ENCODE results near the gene ISLR2.

ISLR2 gene

GRCh38 chr15:74120426-74120825, 10.0 kb upstream of the ISLR2 start:
- POLR2A ChIA-PET: no interaction called here
- CTCF ChIA-PET: interaction anchor here (0.7 to 1.3 kb wide), 4 partner anchors 77 to 202 kb away, joined by 3 to 8 read pairs (median 4); no protein-coding TSS in a partner anchor
- no peak for DNase-seq (ENCODE audit: extremely low spot score)
- TF ChIP-seq ZNF384 (IDR thresholded peaks at IDR 0.05) (no peak), ELF4 (IDR thresholded peaks at IDR 0.05) (no peak), BHLHE40 (IDR thresholded peaks at IDR 0.05; ENCODE audit: borderline replicate concordance) (no peak), L3MBTL2 (conservative IDR thresholded peaks at IDR 0.05) (no peak), LEF1 (IDR thresholded peaks at IDR 0.05; ENCODE audit: borderline replicate concordance) (no peak), PKNOX1 (IDR thresholded peaks at IDR 0.05) (no peak), SP1 (IDR thresholded peaks at IDR 0.05) (no peak), FOXA1 (IDR thresholded peaks at IDR 0.05) (no peak), CTBP1 (IDR thresholded peaks at IDR 0.05; ENCODE audit: borderline replicate concordance) (no peak), ARNT (IDR thresholded peaks at IDR 0.05) (no peak), HDGF (IDR thresholded peaks at IDR 0.05; ENCODE audit: borderline replicate concordance) (no peak), FOXM1 (IDR thresholded peaks at IDR 0.05; ENCODE audit: borderline replicate concordance) (no peak), SUZ12 (IDR thresholded peaks at IDR 0.05) (no peak), FOXK2 (IDR thresholded peaks at IDR 0.05) (no peak)

- no peak for DNase-seq (ENCODE audit: extremely low spot score)
- ChIA-PET POLR2A (interaction anchor here (1.1 kb wide), 1 partner anchor 11 kb away, joined by 3 read pairs; no protein-coding TSS in a partner anchor), CTCF (interaction anchor here (0.7 to 1.3 kb wide), 2 partner anchors 187 to 200 kb away, joined by 3 to 5 read pairs; no protein-coding TSS in a partner anchor)
- TF ChIP-seq TARDBP (IDR thresholded peaks at IDR 0.05) (no peak), HDGF (IDR thresholded peaks at IDR 0.05; ENCODE audit: borderline replicate concordance) (no peak), PKNOX1 (IDR thresholded peaks at IDR 0.05) (no peak), FOXK2 (IDR thresholded peaks at IDR 0.05) (no peak), NFRKB (IDR thresholded peaks at IDR 0.05) (no peak), CTBP1 (IDR thresholded peaks at IDR 0.05; ENCODE audit: borderline replicate concordance) (no peak), SP1 (IDR thresholded peaks at IDR 0.05) (no peak), ZNF384 (IDR thresholded peaks at IDR 0.05) (no peak), ELF4 (IDR thresholded peaks at IDR 0.05) (no peak), ARNT (IDR thresholded peaks at IDR 0.05) (no peak), FOXA1 (IDR thresholded peaks at IDR 0.05) (no peak), SUZ12 (IDR thresholded peaks at IDR 0.05) (no peak), L3MBTL2 (conservative IDR thresholded peaks at IDR 0.05) (no peak), FOXM1 (IDR thresholded peaks at IDR 0.05; ENCODE audit: borderline replicate concordance) (no peak), BHLHE40 (IDR thresholded peaks at IDR 0.05; ENCODE audit: borderline replicate concordance) (no peak), LEF1 (IDR thresholded peaks at IDR 0.05; ENCODE audit: borderline replicate concordance) (no peak)
Observed at GRCh38 chr15:74121039-74121438, 9.3 kb upstream of the ISLR2 start.

- CTCF ChIA-PET: interaction anchor here (1.0 to 1.7 kb wide), 3 partner anchors 186 to 200 kb away, joined by 3 to 6 read pairs (median 5); no protein-coding TSS in a partner anchor
- POLR2A ChIA-PET: interaction anchor here (0.8 to 1.1 kb wide), 2 partner anchors 10 to 70 kb away, joined by 3 read pairs; no protein-coding TSS in a partner anchor
- no peak for DNase-seq (ENCODE audit: extremely low spot score)
- TF ChIP-seq NFRKB (IDR thresholded peaks at IDR 0.05) (no peak), SP1 (IDR thresholded peaks at IDR 0.05) (no peak), LEF1 (IDR thresholded peaks at IDR 0.05; ENCODE audit: borderline replicate concordance) (no peak), ARNT (IDR thresholded peaks at IDR 0.05) (no peak), FOXK2 (IDR thresholded peaks at IDR 0.05) (no peak), ZNF384 (IDR thresholded peaks at IDR 0.05) (no peak), L3MBTL2 (conservative IDR thresholded peaks at IDR 0.05) (no peak), PKNOX1 (IDR thresholded peaks at IDR 0.05) (no peak), HDGF (IDR thresholded peaks at IDR 0.05; ENCODE audit: borderline replicate concordance) (no peak), ELF4 (IDR thresholded peaks at IDR 0.05) (no peak)
Observed at GRCh38 chr15:74121858-74122257, 8.5 kb upstream of the ISLR2 start.

GRCh38 chr15:74122403-74123130, 7.8 kb upstream of the ISLR2 start:
- TF ChIP-seq SUZ12 (IDR thresholded peaks at IDR 0.05) (no peak), TARDBP (IDR thresholded peaks at IDR 0.05) (no peak), SP1 (IDR thresholded peaks at IDR 0.05) (no peak), NFRKB (IDR thresholded peaks at IDR 0.05) (no peak), ZNF384 (IDR thresholded peaks at IDR 0.05) (no peak), L3MBTL2 (conservative IDR thresholded peaks at IDR 0.05) (no peak), FOXA1 (IDR thresholded peaks at IDR 0.05) (no peak), BHLHE40 (IDR thresholded peaks at IDR 0.05; ENCODE audit: borderline replicate concordance) (no peak), LEF1 (IDR thresholded peaks at IDR 0.05; ENCODE audit: borderline replicate concordance) (no peak), FOXK2 (IDR thresholded peaks at IDR 0.05) (no peak), ARNT (IDR thresholded peaks at IDR 0.05) (no peak), HDGF (IDR thresholded peaks at IDR 0.05; ENCODE audit: borderline replicate concordance) (no peak), ELF4 (IDR thresholded peaks at IDR 0.05) (no peak), FOXM1 (IDR thresholded peaks at IDR 0.05; ENCODE audit: borderline replicate concordance) (no peak), CTBP1 (IDR thresholded peaks at IDR 0.05; ENCODE audit: borderline replicate concordance) (no peak), PKNOX1 (IDR thresholded peaks at IDR 0.05) (no peak)
- CTCF ChIA-PET: interaction anchor here (1.0 to 1.7 kb wide), 5 partner anchors 185 to 199 kb away, joined by 3 to 6 read pairs (median 5); no protein-coding TSS in a partner anchor
- POLR2A ChIA-PET: interaction anchor here (0.8 kb wide), 1 partner anchor 71 kb away, joined by 3 read pairs; no protein-coding TSS in a partner anchor
- DNase-seq (ENCODE audit: extremely low spot score): no peak

- CTCF ChIA-PET: interaction anchor here (1.0 to 1.7 kb wide), 4 partner anchors 184 to 199 kb away, joined by 4 to 6 read pairs (median 5); no protein-coding TSS in a partner anchor
- TF ChIP-seq LEF1 (IDR thresholded peaks at IDR 0.05; ENCODE audit: borderline replicate concordance) (no peak), ZNF384 (IDR thresholded peaks at IDR 0.05) (no peak), ELF4 (IDR thresholded peaks at IDR 0.05) (no peak), CTBP1 (IDR thresholded peaks at IDR 0.05; ENCODE audit: borderline replicate concordance) (no peak), SP1 (IDR thresholded peaks at IDR 0.05) (no peak), TARDBP (IDR thresholded peaks at IDR 0.05) (no peak), HDGF (IDR thresholded peaks at IDR 0.05; ENCODE audit: borderline replicate concordance) (no peak), NFRKB (IDR thresholded peaks at IDR 0.05) (no peak), ARNT (IDR thresholded peaks at IDR 0.05) (no peak), FOXM1 (IDR thresholded peaks at IDR 0.05; ENCODE audit: borderline replicate concordance) (no peak), FOXK2 (IDR thresholded peaks at IDR 0.05) (no peak), L3MBTL2 (conservative IDR thresholded peaks at IDR 0.05) (no peak), FOXA1 (IDR thresholded peaks at IDR 0.05) (no peak)
- DNase-seq (ENCODE audit: extremely low spot score): no peak
- POLR2A ChIA-PET: no interaction called here
Observed at GRCh38 chr15:74123131-74123429, 7.3 kb upstream of the ISLR2 start.
